Endothelial cell of umbilical vein (primary cell): Measurements from ENCODE around the gene FGR. TPM values are rescaled to one million over a fixed set of nuclear protein-coding genes. Genes with fewer than 3 reads are reported as not detected.

ENCODE experiments used
- BruUV-seq: library from RNA; stranded (reverse); fragments of 400-500 nt; replicated peaks from 2 replicates; lab custom pipeline; 2021; lab: Mats Ljungman, UMichigan
- CTCF ChIA-PET: fragments of 300-600, 350-600 bp; sonication (Branson Sonifier 250); formaldehyde crosslinking; loops from one replicate; lab custom pipeline; 2021; ENCODE audit warnings: antibody characterized with exemption, inconsistent platforms; lab: Charles Lee
- POLR2A ChIA-PET: fragments of 300-600, 350-600 bp; sonication (Branson Sonifier 250); formaldehyde crosslinking; loops from one replicate; lab custom pipeline; 2021; ENCODE audit warnings: antibody characterized with exemption, inconsistent platforms; lab: Charles Lee
- DNase-seq: peaks from one replicate; pipeline ENCODE4 v3.0.0-alpha.2; 2011; ENCODE audit warnings: low read depth, low spot score
- FAIRE-seq: peaks from 2 replicates; lab custom pipeline; 2011; peaks lifted over from hg19 to GRCh38; lab: Jason Lieb, UNC
- H2AFZ ChIP-seq: 2 replicates; pipeline ENCODE4 v1.6.0; 2012; ENCODE audit warnings: low read depth, low read length, control low read depth, inconsistent platforms
- H3K27ac ChIP-seq: 2 replicates; pipeline ENCODE4 v1.5.1; 2011; ENCODE audit warnings: low read depth, mild to moderate bottlenecking, control low read depth, low read length, moderate library complexity; ENCODE audit not compliant: insufficient read depth
- H3K27me3 ChIP-seq, 2 experiments: 2 replicates each; pipeline versions ENCODE4 v1.6.0 to v1.6.1; 2011; ENCODE audit warnings: low read length in 2 of 2, mixed read lengths in 1 of 2; ENCODE audit not compliant: control insufficient read depth in 2 of 2, insufficient read depth in 2 of 2
- H3K36me3 ChIP-seq, 2 experiments: 2 replicates in 1 of 2; 3 replicates in 1 of 2; pipeline ENCODE4 v1.5.1; 2011; ENCODE audit warnings: low read length in 2 of 2, mild to moderate bottlenecking in 1 of 2, moderate library complexity in 1 of 2; ENCODE audit not compliant: control insufficient read depth in 2 of 2, insufficient read depth in 2 of 2; ENCODE audit errors: extremely low read depth in 1 of 2
- H3K4me1 ChIP-seq: 3 replicates; pipeline ENCODE4 v1.5.1; 2011; ENCODE audit warnings: mild to moderate bottlenecking, low read length; ENCODE audit not compliant: control insufficient read depth, insufficient read depth; ENCODE audit errors: extremely low read depth
- H3K4me2 ChIP-seq: 2 replicates; pipeline ENCODE4 v1.6.1; 2011; ENCODE audit warnings: low read length, control low read depth, mixed read lengths; ENCODE audit not compliant: insufficient read depth
- H3K4me3 ChIP-seq, 3 experiments: fragments of 200-600 bp in 1 of 3; sonication (generic), shearing (Covaris generic) in 1 of 3; replicated peaks in 1 of 3; 2 replicates each; pipeline ENCODE4 v1.5.1; 2011 to 2016; ENCODE audit warnings: control low read depth in 3 of 3, low read length in 3 of 3, mild to moderate bottlenecking in 2 of 3, inconsistent platforms in 1 of 3, low read depth in 1 of 3, moderate library complexity in 1 of 3; ENCODE audit not compliant: insufficient read depth in 1 of 3
- H3K79me2 ChIP-seq: 2 replicates; pipeline ENCODE4 v1.6.0; 2012; ENCODE audit warnings: low read length, inconsistent platforms; ENCODE audit not compliant: control insufficient read depth, insufficient read depth
- H3K9ac ChIP-seq: replicated peaks from 2 replicates; pipeline ENCODE3; 2011; ENCODE audit warnings: low read length, control low read depth; ENCODE audit not compliant: insufficient read depth; ENCODE audit errors: extremely low read depth
- H3K9me1 ChIP-seq: replicated peaks from 3 replicates; pipeline ENCODE4 v1.6.0; 2011; ENCODE audit warnings: mild to moderate bottlenecking, low read length; ENCODE audit not compliant: control insufficient read depth, insufficient read depth; ENCODE audit errors: extremely low read depth
- H3K9me3 ChIP-seq: replicated peaks from 2 replicates; pipeline ENCODE4 v1.5.1; 2012; ENCODE audit warnings: low read length, inconsistent platforms; ENCODE audit not compliant: control insufficient read depth, insufficient read depth
- H4K20me1 ChIP-seq: replicated peaks from 2 replicates; pipeline ENCODE3; 2011; ENCODE audit warnings: mild to moderate bottlenecking, low read length; ENCODE audit not compliant: control insufficient read depth, insufficient read depth; ENCODE audit errors: extremely low read depth
- EZH2 ChIP-seq: IDR thresholded peaks from 2 replicates; pipeline ENCODE4 v1.6.1; 2012; ENCODE audit warnings: borderline replicate concordance, low read depth, mild to moderate bottlenecking, moderate library complexity, low read length, inconsistent platforms; ENCODE audit not compliant: severe bottlenecking
- FOS ChIP-seq: IDR thresholded peaks from 2 replicates; pipeline ENCODE4 v1.6.1; 2011; ENCODE audit warnings: mild to moderate bottlenecking, low read length, moderate library complexity, borderline replicate concordance; ENCODE audit not compliant: insufficient read depth
- GATA2 ChIP-seq: IDR thresholded peaks from 2 replicates; pipeline ENCODE4 v1.7.0; 2011; ENCODE audit warnings: low read depth, mild to moderate bottlenecking, moderate library complexity, mixed read lengths, low read length; ENCODE audit not compliant: insufficient read length, insufficient read depth
- JUN ChIP-seq: IDR thresholded peaks from 2 replicates; pipeline ENCODE4 v1.6.1; 2011; ENCODE audit warnings: borderline replicate concordance, low read depth; ENCODE audit not compliant: insufficient read length, insufficient read depth
- MAX ChIP-seq: IDR thresholded peaks from 2 replicates; pipeline ENCODE4 v1.6.1; 2011; ENCODE audit not compliant: insufficient read depth, insufficient read length
- MYC ChIP-seq: IDR thresholded peaks from one replicate; pipeline ENCODE4 v1.6.1; 2011; ENCODE audit warnings: mild to moderate bottlenecking, low read depth, low read length
- POLR2A ChIP-seq: IDR thresholded peaks from 2 replicates; pipeline ENCODE4 v1.6.1; 2012; ENCODE audit warnings: low read depth, mild to moderate bottlenecking, control low read depth, low read length
- POLR2AphosphoS5 ChIP-seq: IDR thresholded peaks from 2 replicates; pipeline ENCODE4 v1.6.1; 2012; ENCODE audit warnings: low read depth, mild to moderate bottlenecking, control low read depth, low read length, moderate library complexity; ENCODE audit not compliant: insufficient read depth
- dilution Hi-C: fragments of 300-500 bp; cut with MboI; formaldehyde crosslinking; loops from one replicate; pipeline ENCODE4 v1.15.0; 2019; ENCODE audit warnings: low sequenced_read_pairs; ENCODE audit not compliant: extremely low pct_ligation_motif_present
- intact Hi-C: fragments of 100-400 bp; cut with micrococcal nuclease; formaldehyde crosslinking; loops from one replicate; pipeline ENCODE4 v1.10.0; 2022
- polyA plus RNA-seq, 4 experiments: library from polyadenylated mRNA; depleted of rRNA in 3 of 4; stranded (reverse) in 3 of 4; unstranded in 1 of 4; fragments of >200 nt; gene quantifications; 2 replicates each; pipeline versions ENCODE4 v1.2.1 to v1.2.3, GENCODE V29; 2011 to 2012; ENCODE audit warnings: missing spikeins in 1 of 4
- total RNA-seq: library from RNA; stranded (reverse); gene quantifications from 2 replicates; pipeline ENCODE4 v1.2.3, GENCODE V29; 2021
- TF ChIP-seq, protein P1 (sequence below), 2 donors: IDR thresholded peaks; 1 replicate in 1 of 2; 2 replicates in 1 of 2; pipeline ENCODE4 v1.5.1; 2011; ENCODE audit warnings: low read length in 2 of 2, mild to moderate bottlenecking in 2 of 2, moderate library complexity in 2 of 2, control low read depth in 1 of 2, inconsistent platforms in 1 of 2, low read depth in 1 of 2; ENCODE audit not compliant: insufficient read depth in 1 of 2; ENCODE audit errors: extremely low read depth in 1 of 2

Gene FGR
- total and polyA plus RNA-seq, 2 donors (not counting 3 experiments of a cell fraction or from before 2014, with no cell fraction given), result 0.18 TPM; not detected in 1

DNA sequence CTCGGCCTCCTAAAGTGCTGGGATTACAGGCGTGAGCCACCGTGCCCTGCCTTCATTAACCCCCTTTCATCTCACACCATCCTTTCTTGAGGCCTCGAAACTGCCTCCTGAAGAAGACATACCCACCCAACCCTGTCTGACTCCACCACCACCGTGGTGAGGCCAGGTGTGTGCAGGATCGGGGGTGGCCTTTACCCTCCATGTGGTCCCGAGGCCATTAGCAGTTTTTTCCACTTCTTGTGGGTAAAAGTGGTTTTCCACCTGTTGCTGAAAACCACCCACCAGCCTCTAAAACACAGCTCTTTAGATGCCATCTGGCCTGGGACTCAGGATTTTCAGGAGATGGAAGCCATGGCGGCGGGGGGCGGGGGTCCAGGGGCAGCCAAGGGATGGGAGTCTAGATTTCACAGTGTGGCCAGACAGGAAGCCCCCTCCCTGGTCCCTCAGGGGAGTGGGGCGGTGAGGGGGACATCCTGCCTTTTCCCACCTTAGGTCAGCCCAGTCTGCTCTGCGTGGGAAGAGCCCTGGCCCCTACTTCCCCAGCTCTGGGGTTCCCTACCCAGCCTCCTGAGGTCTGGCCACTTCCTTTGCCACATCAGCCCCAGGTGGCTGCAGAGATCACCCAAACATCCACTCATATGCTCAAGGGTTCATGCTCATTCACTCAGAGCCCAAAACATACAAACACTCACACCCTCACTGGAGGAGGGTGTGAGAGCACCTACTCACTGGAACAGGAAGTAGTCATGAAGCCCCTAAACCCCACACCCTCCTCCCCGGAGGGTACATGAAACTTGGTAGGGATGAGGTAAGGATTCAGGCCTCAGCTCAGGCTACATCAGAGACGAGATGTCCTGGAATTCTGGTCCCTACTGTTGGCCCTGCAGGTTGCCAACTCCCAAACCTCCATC lies 2.3 kb downstream of the FGR start:
- FAIRE-seq, result no peak
- no peak for TF ChIP-seq GATA2
- no peak for TF ChIP-seq JUN
- no peak for TF ChIP-seq MYC
- no peak for TF ChIP-seq POLR2A
- TF ChIP-seq EZH2, result no peak
- no peak for TF ChIP-seq POLR2AphosphoS5
- TF ChIP-seq, protein P1, sequence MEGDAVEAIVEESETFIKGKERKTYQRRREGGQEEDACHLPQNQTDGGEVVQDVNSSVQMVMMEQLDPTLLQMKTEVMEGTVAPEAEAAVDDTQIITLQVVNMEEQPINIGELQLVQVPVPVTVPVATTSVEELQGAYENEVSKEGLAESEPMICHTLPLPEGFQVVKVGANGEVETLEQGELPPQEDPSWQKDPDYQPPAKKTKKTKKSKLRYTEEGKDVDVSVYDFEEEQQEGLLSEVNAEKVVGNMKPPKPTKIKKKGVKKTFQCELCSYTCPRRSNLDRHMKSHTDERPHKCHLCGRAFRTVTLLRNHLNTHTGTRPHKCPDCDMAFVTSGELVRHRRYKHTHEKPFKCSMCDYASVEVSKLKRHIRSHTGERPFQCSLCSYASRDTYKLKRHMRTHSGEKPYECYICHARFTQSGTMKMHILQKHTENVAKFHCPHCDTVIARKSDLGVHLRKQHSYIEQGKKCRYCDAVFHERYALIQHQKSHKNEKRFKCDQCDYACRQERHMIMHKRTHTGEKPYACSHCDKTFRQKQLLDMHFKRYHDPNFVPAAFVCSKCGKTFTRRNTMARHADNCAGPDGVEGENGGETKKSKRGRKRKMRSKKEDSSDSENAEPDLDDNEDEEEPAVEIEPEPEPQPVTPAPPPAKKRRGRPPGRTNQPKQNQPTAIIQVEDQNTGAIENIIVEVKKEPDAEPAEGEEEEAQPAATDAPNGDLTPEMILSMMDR (IDR thresholded peaks at IDR 0.05; ENCODE audit: extremely low read depth in 1 of 2, insufficient read depth in 1 of 2, low read depth in 1 of 2, low read length in 2 of 2), result no peak
- TF ChIP-seq FOS, result no peak
- TF ChIP-seq MAX, result no peak
- intact Hi-C loops, result no loop called here
- ChIA-PET CTCF (interaction anchor here (0.6 to 1.2 kb wide), 2 partner anchors 26 to 168 kb away, joined by 3 read pairs; no protein-coding TSS in a partner anchor), POLR2A (no interaction called here)
- H3K4me1 ChIP-seq, result peaks cover 26% of the 10 kb centered on the region
- H4K20me1 ChIP-seq, result no peaks in the 10 kb centered on the region
- DNase-seq, result no peak
- dilution Hi-C loops, result no loop called here
- H2AFZ ChIP-seq, result no peak overlapping the region
- no peak overlapping the region for H3K4me2 ChIP-seq
- no peak overlapping the region for H3K4me3 ChIP-seq
- H3K27me3 ChIP-seq, result no peaks in the 10 kb centered on the region
- H3K79me2 ChIP-seq, result no peaks in the 10 kb centered on the region
- no peak overlapping the region for H3K27ac ChIP-seq
- no peaks in the 10 kb centered on the region for H3K9me3 ChIP-seq
- BruUV-seq, result no TSS peak
- no peaks in the 10 kb centered on the region for H3K36me3 ChIP-seq
- no peaks in the 10 kb centered on the region for H3K9me1 ChIP-seq
- H3K9ac ChIP-seq, result no peak overlapping the region
